Activated naive CD8-positive, alpha-beta T cell treated with anti-CD3 and anti-CD28 coated beads, Interleukin-2, amount 10 ng/mL, durations not matched to agents 7 days and 5 days (primary cell): ENCODE results near the gene LRRC74B. TPM values are rescaled to one million over a fixed set of nuclear protein-coding genes. Genes with fewer than 3 reads are reported as not detected.
A peak's percentile ranks its signal among the peaks of the same experiment; 100 is the strongest.
"Not testable (repeated sequence)": the region's sequence is repeated elsewhere in the genome, so short reads cannot be mapped to it uniquely, and the experiment has no call there.

Experiments
- ATAC-seq: fragments of 150-1000 bp; cut with Tn5 transposase; one replicate; pipeline ENCODE4 v1.10.0; 2021; ENCODE audit warnings: low read depth, moderate library complexity
- POLR2A ChIA-PET: fragments of 350-600 bp; sonication (Branson Sonifier 250); formaldehyde crosslinking; loops from one replicate; lab custom pipeline; 2021; ENCODE audit warnings: antibody characterized with exemption; lab: Charles Lee
- DNase-seq: peaks from one replicate; pipeline ENCODE4 v3.0.0; 2021
- H3K27ac Mint-ChIP-seq: one replicate; pipeline ENCODE4 v1.8.0; 2022; ENCODE audit warnings: mild to moderate bottlenecking, mixed read lengths
- H3K27me3 Mint-ChIP-seq: one replicate; pipeline ENCODE4 v1.8.0; 2022; ENCODE audit warnings: mild to moderate bottlenecking, moderate library complexity, mixed read lengths
- H3K36me3 Mint-ChIP-seq: one replicate; pipeline ENCODE4 v1.8.0; 2021; ENCODE audit warnings: mild to moderate bottlenecking, mixed read lengths
- H3K4me1 Mint-ChIP-seq: one replicate; pipeline ENCODE4 v1.8.0; 2021; ENCODE audit warnings: mixed read lengths
- H3K4me3 Mint-ChIP-seq: one replicate; pipeline ENCODE4 v1.8.0; 2022; ENCODE audit warnings: mild to moderate bottlenecking, moderate library complexity, mixed read lengths
- H3K9me3 Mint-ChIP-seq: one replicate; pipeline ENCODE4 v1.8.0; 2021; ENCODE audit warnings: mixed read lengths
- total RNA-seq, 2 experiments: library from RNA; stranded (reverse); gene quantifications; one replicate each; pipeline ENCODE4 v1.2.3, GENCODE V29; 2021

The LRRC74B gene
- total RNA-seq, 2 experiments from 2014 or later, result not detected

GRCh38 chr22:21031545-21032036, 14.2 kb upstream of the LRRC74B start:
- Mint-ChIP-seq H3K4me1 (peaks cover 5% of the 10 kb centered on the region), H3K36me3 (no peaks in the 10 kb centered on the region), H3K9me3 (no peaks in the 10 kb centered on the region), H3K27me3 (peaks cover 37% of the 10 kb centered on the region), H3K27ac (no peak overlapping the region), H3K4me3 (peak overlapping the region; percentile 37)
- POLR2A ChIA-PET, result no interaction called here
- ATAC-seq (no peak), DNase-seq (no peak)

- DNase-seq, result no peak
- H3K9me3 Mint-ChIP-seq, result no peaks in the 10 kb centered on the region
- H3K27me3 Mint-ChIP-seq, result peaks cover 40% of the 10 kb centered on the region
- no peaks in the 10 kb centered on the region for H3K36me3 Mint-ChIP-seq
- no peak within 1 kb of the TSS for H3K27ac Mint-ChIP-seq
- H3K4me1 Mint-ChIP-seq, result peaks cover 5% of the 10 kb centered on the region
- POLR2A ChIA-PET, result interaction anchor here (0.8 kb wide), 1 partner anchor 30 kb away, joined by 4 read pairs; the partner anchor contains the start of gene THAP7
- peak; percentile 52 for ATAC-seq
- peak within 1 kb of the TSS; percentile 51 for H3K4me3 Mint-ChIP-seq
These were observed 13.5 kb upstream of the LRRC74B start, which contains the start of gene SLC7A4 for GRCh38 chr22:21032037-21032867. TSS of gene SLC7A4 (minus strand) at chr22:21032561. CDS start at chr22:21031812, 749 bp downstream.

GRCh38 chr22:21032868-21033688, 12.7 kb upstream of the LRRC74B start:
- no peaks in the 10 kb centered on the region for H3K36me3 Mint-ChIP-seq
- H3K4me1 Mint-ChIP-seq, result peaks cover 5% of the 10 kb centered on the region
- no peaks in the 10 kb centered on the region for H3K9me3 Mint-ChIP-seq
- no peak overlapping the region for H3K27ac Mint-ChIP-seq
- no peak for DNase-seq
- ATAC-seq, result no peak
- POLR2A ChIA-PET, result interaction anchor here (0.8 kb wide), 1 partner anchor 31 kb away, joined by 4 read pairs; the partner anchor contains the start of gene THAP7
- H3K27me3 Mint-ChIP-seq, result peaks cover 44% of the 10 kb centered on the region
- peak overlapping the region; percentile 51 for H3K4me3 Mint-ChIP-seq

GRCh38 chr22:21033895-21034294, 11.9 kb upstream of the LRRC74B start:
- H3K9me3 Mint-ChIP-seq, result no peaks in the 10 kb centered on the region
- H3K4me3 Mint-ChIP-seq, result no peak overlapping the region
- H3K27ac Mint-ChIP-seq, result no peak overlapping the region
- ATAC-seq, result no peak
- H3K27me3 Mint-ChIP-seq, result peaks cover 48% of the 10 kb centered on the region
- H3K4me1 Mint-ChIP-seq, result peaks cover 5% of the 10 kb centered on the region
- DNase-seq, result no peak
- POLR2A ChIA-PET, result no interaction called here
- H3K36me3 Mint-ChIP-seq, result no peaks in the 10 kb centered on the region

- Mint-ChIP-seq H3K4me1 (peaks cover 4% of the 10 kb centered on the region), H3K9me3 (no peaks in the 10 kb centered on the region), H3K27me3 (peaks cover 51% of the 10 kb centered on the region), H3K27ac (no peak overlapping the region), H3K36me3 (no peaks in the 10 kb centered on the region), H3K4me3 (no peak overlapping the region)
- POLR2A ChIA-PET, result no interaction called here
- DNase-seq (no peak), ATAC-seq (no peak)
These were observed 10.8 kb upstream of the LRRC74B start for GRCh38 chr22:21034989-21035388.

- Mint-ChIP-seq H3K9me3 (no peaks in the 10 kb centered on the region), H3K27me3 (peaks cover 50% of the 10 kb centered on the region), H3K27ac (no peak overlapping the region), H3K36me3 (no peaks in the 10 kb centered on the region), H3K4me1 (peaks cover 7% of the 10 kb centered on the region), H3K4me3 (no peak overlapping the region)
- DNase-seq, result no peak
- POLR2A ChIA-PET, result interaction anchor here (0.6 kb wide), 1 partner anchor 59 kb away, joined by 3 read pairs; no protein-coding TSS in a partner anchor
- no peak for ATAC-seq
These were observed 7.3 kb upstream of the LRRC74B start for GRCh38 chr22:21038405-21038804.

GRCh38 chr22:21039158-21039557, 6.6 kb upstream of the LRRC74B start:
- DNase-seq, H3K36me3 Mint-ChIP-seq, ATAC-seq, H3K9me3 Mint-ChIP-seq, H3K27ac Mint-ChIP-seq, H3K4me3 Mint-ChIP-seq, POLR2A ChIA-PET, H3K4me1 Mint-ChIP-seq: not testable (repeated sequence)
- H3K27me3 Mint-ChIP-seq, result peaks cover 46% of the 10 kb centered on the region

GRCh38 chr22:21041937-21042336, 3.8 kb upstream of the LRRC74B start:
- Mint-ChIP-seq H3K27me3 (peaks cover 37% of the 10 kb centered on the region), H3K36me3 (no peaks in the 10 kb centered on the region)
- POLR2A ChIA-PET, result no interaction called here

GRCh38 chr22:21042978-21043859, 2.5 kb upstream of the LRRC74B start:
- no peaks in the 10 kb centered on the region for H3K36me3 Mint-ChIP-seq
- peaks cover 29% of the 10 kb centered on the region for H3K27me3 Mint-ChIP-seq
- H3K4me3 Mint-ChIP-seq, result no peak overlapping the region
- POLR2A ChIA-PET, result no interaction called here
- no peak overlapping the region for H3K27ac Mint-ChIP-seq
- no peak for DNase-seq
- no peak for ATAC-seq
- H3K4me1 Mint-ChIP-seq, result peaks cover 21% of the 10 kb centered on the region
- no peaks in the 10 kb centered on the region for H3K9me3 Mint-ChIP-seq

More at GRCh38 chr22:21041937-21042336, 3.8 kb upstream of the LRRC74B start:
- Mint-ChIP-seq H3K4me1 (peaks cover 21% of the 10 kb centered on the region), H3K27ac (no peak overlapping the region), H3K9me3 (no peaks in the 10 kb centered on the region), H3K4me3 (no peak overlapping the region)
- ATAC-seq (no peak), DNase-seq (no peak)

GRCh38 chr22:21043860-21044535, 1.7 kb upstream of the LRRC74B start:
- ATAC-seq, result no peak
- Mint-ChIP-seq H3K4me1 (peaks cover 21% of the 10 kb centered on the region), H3K27me3 (peaks cover 26% of the 10 kb centered on the region), H3K36me3 (no peaks in the 10 kb centered on the region), H3K27ac (no peak overlapping the region), H3K4me3 (no peak overlapping the region), H3K9me3 (no peaks in the 10 kb centered on the region)
- DNase-seq, result no peak
- POLR2A ChIA-PET, result no interaction called here

GRCh38 chr22:21044931-21045584, 688 bp upstream of the LRRC74B start:
- POLR2A ChIA-PET, result no interaction called here
- no peaks in the 10 kb centered on the region for H3K9me3 Mint-ChIP-seq
- H3K36me3 Mint-ChIP-seq, result no peaks in the 10 kb centered on the region
- H3K4me1 Mint-ChIP-seq, result peaks cover 21% of the 10 kb centered on the region
- H3K27ac Mint-ChIP-seq, result no peak overlapping the region
- no peak overlapping the region for H3K4me3 Mint-ChIP-seq
- peaks cover 23% of the 10 kb centered on the region for H3K27me3 Mint-ChIP-seq
- ATAC-seq (no peak), DNase-seq (no peak)
